Jurkat, Clone E6-1 (cell line): Measurements from ENCODE around the gene KLRF1.
"Not testable (repeated sequence)": the region's sequence is repeated elsewhere in the genome, so short reads cannot be mapped to it uniquely, and the experiment has no call there.

Experiments
- DNase-seq: peaks from one replicate; pipeline ENCODE4 v3.0.0-alpha.2; 2011; ENCODE audit warnings: low read depth, low spot score
- H3K4me3 ChIP-seq: 2 replicates; pipeline ENCODE4 v1.5.1; 2011; ENCODE audit warnings: mild to moderate bottlenecking, low read length, control low read depth, moderate library complexity

KLRF1 gene

GRCh38 chr12:9866860-9867269, 39.6 kb downstream of the KLRF1 start:
- peak; percentile 37 for DNase-seq
- H3K4me3 ChIP-seq, result peak overlapping the region; percentile 70

GRCh38 chr12:9867531-9867930, 40.2 kb downstream of the KLRF1 start:
- peak overlapping the region; percentile 70 for H3K4me3 ChIP-seq
- peak; percentile 15 for DNase-seq

- peak overlapping the region; percentile 70 for H3K4me3 ChIP-seq
- peak; percentile 47 for DNase-seq
Observed at GRCh38 chr12:9868311-9868801, 41.1 kb downstream of the KLRF1 start.

GRCh38 chr12:9868951-9869306, 41.6 kb downstream of the KLRF1 start:
- no peak for DNase-seq
- H3K4me3 ChIP-seq, result peak overlapping the region; percentile 70

GRCh38 chr12:9869307-9870161, 42.3 kb downstream of the KLRF1 start, which contains the start of gene CLEC2B:
Gene CLEC2B, minus strand, starts transcription at chr12:9869354.
- DNase-seq, result peak; percentile 80
- H3K4me3 ChIP-seq, result peak within 1 kb of the TSS; percentile 70

GRCh38 chr12:9870286-9870866, 43.1 kb downstream of the KLRF1 start:
- DNase-seq, result peak; percentile 23
- peak overlapping the region; percentile 70 for H3K4me3 ChIP-seq

GRCh38 chr12:9872162-9872561, 44.9 kb downstream of the KLRF1 start:
- H3K4me3 ChIP-seq, result no peak overlapping the region
- no peak for DNase-seq

- no peak overlapping the region for H3K4me3 ChIP-seq
- no peak for DNase-seq
Observed at GRCh38 chr12:9872742-9873141, 45.5 kb downstream of the KLRF1 start.

GRCh38 chr12:9876120-9876519, 48.8 kb downstream of the KLRF1 start:
- not testable (repeated sequence) for H3K4me3 ChIP-seq, DNase-seq

GRCh38 chr12:9880532-9881078, 53.3 kb downstream of the KLRF1 start:
- no peak for DNase-seq
- H3K4me3 ChIP-seq, result no peak overlapping the region

- no peak within 1 kb of the TSS for H3K4me3 ChIP-seq
- peak; percentile 21 for DNase-seq
Observed at GRCh38 chr12:9881246-9881645, 54.0 kb downstream of the KLRF1 start, which contains the start of gene KLRF2. Gene KLRF2, plus strand, starts transcription at chr12:9881489. Its CDS starts 107 bp downstream, at chr12:9881596.

GRCh38 chr12:9881988-9882387, 54.7 kb downstream of the KLRF1 start:
- DNase-seq, result no peak
- no peak overlapping the region for H3K4me3 ChIP-seq

GRCh38 chr12:9883175-9883574, 55.9 kb downstream of the KLRF1 start:
- DNase-seq, result no peak
- no peak overlapping the region for H3K4me3 ChIP-seq

GRCh38 chr12:9888665-9889273, 61.5 kb downstream of the KLRF1 start:
- H3K4me3 ChIP-seq, result no peak overlapping the region
- DNase-seq, result no peak
